IMR-90 (cell line): ENCODE results near the gene PKD1. TPM values are rescaled to one million over a fixed set of nuclear protein-coding genes. Genes with fewer than 3 reads are reported as not detected.

Experiments used
- ATAC-seq: fragments of 200-7000 bp; cut with Tn5 transposase; 2 replicates; pipeline ENCODE4 v1.9.1; 2020; ENCODE audit warnings: low read depth, mild to moderate bottlenecking, moderate library complexity
- BruUV-seq: library from RNA; stranded (reverse); fragments of 400-500 nt; replicated peaks from 2 replicates; lab custom pipeline; 2021; lab: Mats Ljungman, UMichigan
- CTCF ChIA-PET: fragments of 300-600 bp; formaldehyde crosslinking; extraction: SDS; loops from one replicate; lab custom pipeline; 2021; ENCODE audit warnings: antibody characterized with exemption; lab: Yijun Ruan, JAX
- POLR2A ChIA-PET: fragments of 300-600 bp; sonication (Branson Sonifier 250); formaldehyde crosslinking; loops from one replicate; lab custom pipeline; 2022; ENCODE audit warnings: antibody characterized with exemption; ENCODE audit not compliant: unreplicated experiment; lab: Charles Lee
- DNase-seq: peaks from one replicate; pipeline ENCODE4 v3.0.0; 2013
- H2AFZ ChIP-seq: replicated peaks from 2 replicates; pipeline ENCODE3; 2013; ENCODE audit warnings: low read length, mild to moderate bottlenecking; ENCODE audit not compliant: poor library complexity
- H2AK5ac ChIP-seq: 2 replicates; pipeline ENCODE4 v1.6.1; 2013; ENCODE audit warnings: low read depth, low read length, inconsistent platforms
- H2AK9ac ChIP-seq: replicated peaks from 2 replicates; pipeline ENCODE3; 2013; ENCODE audit warnings: mild to moderate bottlenecking, low read depth, low read length, moderate library complexity; ENCODE audit not compliant: poor library complexity
- H2BK120ac ChIP-seq: 2 replicates; pipeline ENCODE4 v1.6.1; 2013; ENCODE audit warnings: low read depth, low read length, inconsistent platforms
- H2BK15ac ChIP-seq: 3 replicates; pipeline ENCODE4 v1.6.1; 2013; ENCODE audit warnings: low read depth, low read length, inconsistent platforms
- H2BK20ac ChIP-seq: 2 replicates; pipeline ENCODE4 v1.6.1; 2013; ENCODE audit warnings: low read depth, mild to moderate bottlenecking, inconsistent platforms, low read length, moderate library complexity
- H2BK5ac ChIP-seq: 2 replicates; pipeline ENCODE4 v1.6.1; 2013; ENCODE audit warnings: mild to moderate bottlenecking, low read depth, low read length, inconsistent platforms; ENCODE audit not compliant: poor library complexity, severe bottlenecking
- H3K14ac ChIP-seq: replicated peaks from 2 replicates; pipeline ENCODE4 v1.6.1; 2013; ENCODE audit warnings: low read depth, low read length, inconsistent platforms
- H3K18ac ChIP-seq: 2 replicates; pipeline ENCODE4 v1.6.1; 2013; ENCODE audit warnings: low read depth, low read length, control low read depth
- H3K23ac ChIP-seq: 2 replicates; pipeline ENCODE4 v1.6.1; 2013; ENCODE audit warnings: low read depth, low read length, inconsistent platforms
- H3K27ac ChIP-seq: 2 replicates; pipeline ENCODE4 v1.5.1; 2013; ENCODE audit warnings: mild to moderate bottlenecking, control low read depth, low read length; ENCODE audit not compliant: insufficient read depth
- H3K27me3 ChIP-seq: 2 replicates; pipeline ENCODE4 v1.6.1; 2013; ENCODE audit warnings: low read length; ENCODE audit not compliant: control insufficient read depth, insufficient read depth
- H3K36me3 ChIP-seq: 2 replicates; pipeline ENCODE4 v1.6.1; 2013; ENCODE audit warnings: low read length, mixed read lengths; ENCODE audit not compliant: control insufficient read depth, insufficient read depth
- H3K4ac ChIP-seq: 2 replicates; pipeline ENCODE4 v1.6.1; 2013; ENCODE audit warnings: low read depth, low read length, inconsistent platforms
- H3K4me1 ChIP-seq: 2 replicates; pipeline ENCODE4 v1.6.1; 2013; ENCODE audit warnings: low read length, mixed read lengths; ENCODE audit not compliant: control insufficient read depth, insufficient read depth
- H3K4me2 ChIP-seq: 2 replicates; pipeline ENCODE4 v1.6.1; 2013; ENCODE audit warnings: low read depth, mild to moderate bottlenecking, control low read depth, low read length, moderate library complexity
- H3K4me3 ChIP-seq: 2 replicates; pipeline ENCODE4 v1.5.1; 2013; ENCODE audit warnings: low read depth, mild to moderate bottlenecking, control low read depth, low read length, moderate library complexity; ENCODE audit not compliant: insufficient read depth
- H3K56ac ChIP-seq: 2 replicates; pipeline ENCODE4 v1.6.1; 2013; ENCODE audit warnings: low read length, inconsistent platforms; ENCODE audit not compliant: insufficient read depth; ENCODE audit errors: extremely low read depth
- H3K79me1 ChIP-seq, 2 experiments: 2 replicates each; pipeline ENCODE4 v1.6.1; 2013; ENCODE audit warnings: low read length in 2 of 2, inconsistent platforms in 1 of 2, low read depth in 1 of 2
- H3K9ac ChIP-seq: 2 replicates; pipeline ENCODE4 v1.6.1; 2013; ENCODE audit warnings: low read depth, low read length, control low read depth
- H3K9me1 ChIP-seq: 2 replicates; pipeline ENCODE4 v1.6.1; 2013; ENCODE audit warnings: low read length, inconsistent platforms; ENCODE audit not compliant: insufficient read depth
- H3K9me3 ChIP-seq: 2 replicates; pipeline ENCODE4 v1.6.1; 2013; ENCODE audit warnings: low read length; ENCODE audit not compliant: control insufficient read depth, insufficient read depth
- H4K20me1 ChIP-seq: 2 replicates; pipeline ENCODE4 v1.6.1; 2013; ENCODE audit warnings: low read length, inconsistent platforms; ENCODE audit not compliant: insufficient read depth
- H4K5ac ChIP-seq: 2 replicates; pipeline ENCODE4 v1.6.1; 2013; ENCODE audit warnings: mild to moderate bottlenecking, low read depth, low read length, control low read depth
- H4K8ac ChIP-seq, 2 experiments: 2 replicates each; pipeline ENCODE4 v1.6.1; 2013; ENCODE audit warnings: low read depth in 2 of 2, low read length in 2 of 2, control low read depth in 1 of 2, inconsistent platforms in 1 of 2
- H4K91ac ChIP-seq: 2 replicates; pipeline ENCODE4 v1.6.1; 2013; ENCODE audit warnings: low read depth, low read length, inconsistent platforms; ENCODE audit not compliant: insufficient read depth
- BHLHE40 ChIP-seq: fragments of 150-350 bp; IDR thresholded peaks from 2 replicates; pipeline ENCODE4 v1.6.1; 2016; ENCODE audit warnings: mild to moderate bottlenecking, low read depth, low read length
- CEBPB ChIP-seq: IDR thresholded peaks from 2 replicates; pipeline ENCODE4 v1.6.1; 2012; ENCODE audit warnings: low read depth, low read length, improper control_type of control experiment
- CHD1 ChIP-seq: IDR thresholded peaks from 2 replicates; pipeline ENCODE4 v1.6.1; 2012; ENCODE audit warnings: low read depth, low read length, improper control_type of control experiment
- FOS ChIP-seq: fragments of 150-350 bp; IDR thresholded peaks from 2 replicates; pipeline ENCODE4 v1.6.1; 2016; ENCODE audit warnings: low read depth, low read length
- MAZ ChIP-seq: IDR thresholded peaks from 2 replicates; pipeline ENCODE4 v1.6.1; 2012; ENCODE audit warnings: low read depth, mild to moderate bottlenecking, low read length, improper control_type of control experiment, moderate library complexity, borderline replicate concordance
- NFE2L2 ChIP-seq: fragments of 150-350 bp; IDR thresholded peaks from 2 replicates; pipeline ENCODE4 v1.6.1; 2016; ENCODE audit warnings: low read depth, mild to moderate bottlenecking, low read length
- RAD21 ChIP-seq: IDR thresholded peaks from 2 replicates; pipeline ENCODE4 v1.6.1; 2012; ENCODE audit warnings: low read length, improper control_type of control experiment
- RCOR1 ChIP-seq: IDR thresholded peaks from 2 replicates; pipeline ENCODE4 v1.6.1; 2012; ENCODE audit warnings: mild to moderate bottlenecking, low read length, improper control_type of control experiment; ENCODE audit not compliant: insufficient replicate concordance
- RFX5 ChIP-seq: IDR thresholded peaks from 2 replicates; pipeline ENCODE4 v1.8.0; 2012; ENCODE audit warnings: low read depth, mild to moderate bottlenecking, low read length, moderate library complexity
- SMC3 ChIP-seq: fragments of 150-350 bp; IDR thresholded peaks from 2 replicates; pipeline ENCODE4 v1.6.1; 2016; ENCODE audit warnings: low read depth, mild to moderate bottlenecking, antibody characterized with exemption, low read length, moderate library complexity
- WGBS, 2 experiments: methylation state at CpG; one replicate each; pipeline versions ENCODE4 v1.1.5 to v1.1.7; 2013; ENCODE audit warnings: missing lambda C conversion rate in 2 of 2; ENCODE audit not compliant: insufficient read length in 1 of 2; ENCODE audit errors: extremely low coverage in 2 of 2; 5-methylcytosine and 5-hydroxymethylcytosine counted together
- dilution Hi-C: fragments of 300-500 bp; cut with HindIII; formaldehyde crosslinking; loops from one replicate; pipeline ENCODE4 v1.14.3; 2018; ENCODE audit warnings: low sequenced_read_pairs; ENCODE audit not compliant: unreplicated experiment
- in situ Hi-C: fragments of 300-500 bp; cut with MboI; formaldehyde crosslinking; loops from 3 replicates; pipeline ENCODE4 v1.14.3; 2019; ENCODE audit warnings: low sequenced_read_pairs, inconsistent platforms, mixed read lengths
- intact Hi-C: fragments of 100-400 bp; cut with micrococcal nuclease; formaldehyde crosslinking; loops from 2 replicates; pipeline ENCODE4 v1.10.0; 2022
- polyA plus RNA-seq, 3 experiments: library from polyadenylated mRNA; depleted of rRNA; stranded (reverse); fragments of >200 nt; gene quantifications; 2 replicates each; pipeline ENCODE4 v1.2.3, GENCODE V29; 2012; ENCODE audit warnings: low replicate concordance in 1 of 3
- total RNA-seq: library from RNA; depleted of rRNA; stranded (reverse); fragments of >200 nt; gene quantifications from 2 replicates; pipeline ENCODE4 v1.2.3, GENCODE V29; 2012
- TF ChIP-seq, protein P1 (sequence below): fragments of 150-350 bp; IDR thresholded peaks from 2 replicates; pipeline ENCODE4 v1.6.1; 2017; ENCODE audit warnings: mild to moderate bottlenecking, antibody characterized with exemption, low read length, low read depth

Gene PKD1
- total and polyA plus RNA-seq, 2 of the 4 experiments (the other 2 are of a cell fraction), result 7.9 to 97.3 TPM

- ATAC-seq (no peak), DNase-seq (no peak)
- no peak overlapping the region for H2AFZ ChIP-seq
- no peak overlapping the region for H4K8ac ChIP-seq
- no peak overlapping the region for H3K9ac ChIP-seq
- peaks cover 74% of the 10 kb centered on the region for H3K36me3 ChIP-seq
- dilution Hi-C loops (no loop called here), in situ Hi-C loops (no loop called here), intact Hi-C loops (no loop called here)
- H3K4me3 ChIP-seq, result no peak overlapping the region
- H4K20me1 ChIP-seq, result peaks cover 15% of the 10 kb centered on the region
- H3K79me1 ChIP-seq, result peaks cover 11 to 29% of the 10 kb centered on the region in 2 experiments
- no peak overlapping the region for H2BK5ac ChIP-seq
- no peak overlapping the region for H3K27ac ChIP-seq
- no peak overlapping the region for H4K5ac ChIP-seq
- no peak overlapping the region for H3K23ac ChIP-seq
- BruUV-seq, result no TSS peak
- no peaks in the 10 kb centered on the region for H3K4me1 ChIP-seq
- no peak overlapping the region for H2BK15ac ChIP-seq
- POLR2A ChIA-PET, result no interaction called here
- no peaks in the 10 kb centered on the region for H3K27me3 ChIP-seq
- TF ChIP-seq MAZ, result no peak
- no peak for TF ChIP-seq CHD1
- TF ChIP-seq BHLHE40, result no peak
- no peak for TF ChIP-seq RCOR1
- no peak for TF ChIP-seq RFX5
- no peak for TF ChIP-seq RAD21
- TF ChIP-seq, protein P1, sequence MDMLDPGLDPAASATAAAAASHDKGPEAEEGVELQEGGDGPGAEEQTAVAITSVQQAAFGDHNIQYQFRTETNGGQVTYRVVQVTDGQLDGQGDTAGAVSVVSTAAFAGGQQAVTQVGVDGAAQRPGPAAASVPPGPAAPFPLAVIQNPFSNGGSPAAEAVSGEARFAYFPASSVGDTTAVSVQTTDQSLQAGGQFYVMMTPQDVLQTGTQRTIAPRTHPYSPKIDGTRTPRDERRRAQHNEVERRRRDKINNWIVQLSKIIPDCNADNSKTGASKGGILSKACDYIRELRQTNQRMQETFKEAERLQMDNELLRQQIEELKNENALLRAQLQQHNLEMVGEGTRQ, result no peak
- no peak for TF ChIP-seq SMC3
- no peak for TF ChIP-seq CEBPB
- no peak for TF ChIP-seq NFE2L2
- TF ChIP-seq FOS, result no peak
- CTCF ChIA-PET, result no interaction called here
- H3K14ac ChIP-seq, result no peak overlapping the region
- 0 out of 2 replicates have a peak, but pooled peaks cover 2% of the 10 kb centered on the region for H3K9me1 ChIP-seq
- H4K91ac ChIP-seq, result no peak overlapping the region
- no peak overlapping the region for H2AK5ac ChIP-seq
- no peak overlapping the region for H2BK20ac ChIP-seq
- H2AK9ac ChIP-seq, result no peak overlapping the region
- 93% methylated on average over 4 of the region's 15 CpGs; no CpG with 5 or more reads in 1 of the 2 experiments for WGBS, 2 experiments
- H2BK120ac ChIP-seq, result no peak overlapping the region
- no peaks in the 10 kb centered on the region for H3K9me3 ChIP-seq
- no peak overlapping the region for H3K4ac ChIP-seq
- no peak overlapping the region for H3K18ac ChIP-seq
- no peak overlapping the region for H3K4me2 ChIP-seq
- no peak overlapping the region for H3K56ac ChIP-seq
Observed at GRCh38 chr16:2093793-2094192, 41.9 kb downstream of the PKD1 start.
